GM23338 (cell line): Measurements from ENCODE around the gene PPM1J.

Source experiments
- CREB1 ChIP-seq: fragments of 250-450 bp; sonication (Bioruptor Pico); IDR thresholded peaks from 2 replicates; pipeline ENCODE4 v1.5.0; 2020; ENCODE audit warnings: low read depth, mild to moderate bottlenecking, moderate library complexity
- EZH2 ChIP-seq: fragments of 200-600 bp; sonication (generic); IDR thresholded peaks from one replicate; pipeline ENCODE4 v1.8.0; 2017; ENCODE audit warnings: antibody characterized with exemption, mild to moderate bottlenecking, low read depth; ENCODE audit not compliant: unreplicated experiment
- EZH2phosphoT487 ChIP-seq: fragments of 200-600 bp; sonication (generic); IDR thresholded peaks from one replicate; pipeline ENCODE4 v1.8.1; 2018; ENCODE audit warnings: antibody characterized with exemption; ENCODE audit not compliant: unreplicated experiment
- JUNB ChIP-seq: IDR thresholded peaks from one replicate; pipeline ENCODE4 v1.6.1; 2016; ENCODE audit warnings: antibody characterized with exemption; ENCODE audit not compliant: unreplicated experiment
- NANOG ChIP-seq: IDR thresholded peaks from 2 replicates; pipeline ENCODE4 v1.6.1; 2016; ENCODE audit warnings: antibody characterized with exemption, borderline replicate concordance
- POLR2AphosphoS5 ChIP-seq: IDR thresholded peaks from 2 replicates; pipeline ENCODE4 v1.6.1; 2016; ENCODE audit warnings: antibody characterized with exemption, low read depth
- ZNF114 ChIP-seq: fragments of 250-450 bp; sonication (Bioruptor Pico); IDR thresholded peaks from 2 replicates; pipeline ENCODE4 v1.5.0; 2020; ENCODE audit warnings: mild to moderate bottlenecking, moderate library complexity
- ZNF331 ChIP-seq: fragments of 250-450 bp; sonication (Bioruptor Pico); IDR thresholded peaks from 2 replicates; pipeline ENCODE4 v1.5.0; 2020; ENCODE audit warnings: low read depth, mild to moderate bottlenecking, moderate library complexity
- TF ChIP-seq, protein P1 (sequence below), 2 experiments: fragments of 200-600 bp in 1 of 2; sonication (generic) in 1 of 2; conservative IDR thresholded peaks; 2 replicates each; pipeline versions ENCODE4 v1.5.1 to v1.6.1; 2016 to 2017; ENCODE audit warnings: antibody characterized with exemption in 2 of 2, low read depth in 2 of 2, mild to moderate bottlenecking in 2 of 2, moderate library complexity in 1 of 2
- TF ChIP-seq, protein P2 (sequence below): IDR thresholded peaks from one replicate; pipeline ENCODE4 v1.6.1; 2018; ENCODE audit warnings: antibody characterized with exemption; ENCODE audit not compliant: unreplicated experiment
- TF ChIP-seq, protein P3 (sequence below): IDR thresholded peaks from 2 replicates; pipeline ENCODE4 v1.6.1; 2016; ENCODE audit warnings: antibody characterized with exemption
- TF ChIP-seq, protein P4 (sequence below): fragments of 250-450 bp; sonication (Bioruptor Pico); IDR thresholded peaks from 2 replicates; pipeline ENCODE4 v1.5.0; 2020; ENCODE audit warnings: mild to moderate bottlenecking, moderate library complexity

DNA sequence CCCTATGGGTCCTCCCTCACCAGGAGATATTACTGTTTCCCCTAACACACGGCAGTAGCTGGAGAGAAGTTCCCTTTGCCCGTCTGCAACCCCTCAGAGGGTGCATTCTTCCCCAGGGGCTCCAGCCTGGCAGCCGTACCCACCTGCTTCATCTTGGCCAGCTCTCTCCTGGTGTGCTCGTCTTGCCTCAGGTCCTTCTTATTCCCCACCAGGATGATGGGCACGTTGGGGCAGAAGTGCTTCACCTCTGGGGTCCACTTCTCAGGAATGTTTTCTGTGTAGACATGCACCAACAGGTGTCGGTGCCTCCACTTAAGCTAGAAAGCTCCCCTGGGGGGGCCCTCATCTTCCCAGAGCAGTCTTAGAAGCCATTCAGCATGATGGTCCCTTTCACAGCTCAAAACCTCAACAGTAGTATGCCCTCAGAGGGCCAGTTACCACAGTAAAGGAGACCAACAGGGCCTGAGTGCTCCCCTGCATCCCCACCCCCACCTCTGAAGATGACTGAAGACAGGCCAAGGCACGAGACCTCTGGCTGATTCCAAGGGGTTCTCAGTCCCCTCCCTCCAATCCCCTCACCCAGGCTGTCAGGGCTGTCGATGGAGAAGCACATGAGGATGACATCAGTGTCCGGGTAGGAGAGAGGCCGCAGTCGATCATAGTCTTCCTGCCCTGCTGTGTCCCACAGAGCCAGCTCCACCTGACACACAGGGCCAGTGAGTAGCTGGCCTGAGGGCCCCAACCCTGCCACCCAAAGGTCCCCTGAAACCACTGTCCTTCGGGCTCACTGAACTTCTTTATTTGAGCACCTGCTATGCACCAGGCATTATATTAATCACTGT, 12.5 kb downstream of the PPM1J start:
- no peak for TF ChIP-seq NANOG
- TF ChIP-seq, protein P1, sequence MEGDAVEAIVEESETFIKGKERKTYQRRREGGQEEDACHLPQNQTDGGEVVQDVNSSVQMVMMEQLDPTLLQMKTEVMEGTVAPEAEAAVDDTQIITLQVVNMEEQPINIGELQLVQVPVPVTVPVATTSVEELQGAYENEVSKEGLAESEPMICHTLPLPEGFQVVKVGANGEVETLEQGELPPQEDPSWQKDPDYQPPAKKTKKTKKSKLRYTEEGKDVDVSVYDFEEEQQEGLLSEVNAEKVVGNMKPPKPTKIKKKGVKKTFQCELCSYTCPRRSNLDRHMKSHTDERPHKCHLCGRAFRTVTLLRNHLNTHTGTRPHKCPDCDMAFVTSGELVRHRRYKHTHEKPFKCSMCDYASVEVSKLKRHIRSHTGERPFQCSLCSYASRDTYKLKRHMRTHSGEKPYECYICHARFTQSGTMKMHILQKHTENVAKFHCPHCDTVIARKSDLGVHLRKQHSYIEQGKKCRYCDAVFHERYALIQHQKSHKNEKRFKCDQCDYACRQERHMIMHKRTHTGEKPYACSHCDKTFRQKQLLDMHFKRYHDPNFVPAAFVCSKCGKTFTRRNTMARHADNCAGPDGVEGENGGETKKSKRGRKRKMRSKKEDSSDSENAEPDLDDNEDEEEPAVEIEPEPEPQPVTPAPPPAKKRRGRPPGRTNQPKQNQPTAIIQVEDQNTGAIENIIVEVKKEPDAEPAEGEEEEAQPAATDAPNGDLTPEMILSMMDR (conservative IDR thresholded peaks at IDR 0.05; ENCODE audit: low read depth in 2 of 2): no peak
- TF ChIP-seq, protein P2, sequence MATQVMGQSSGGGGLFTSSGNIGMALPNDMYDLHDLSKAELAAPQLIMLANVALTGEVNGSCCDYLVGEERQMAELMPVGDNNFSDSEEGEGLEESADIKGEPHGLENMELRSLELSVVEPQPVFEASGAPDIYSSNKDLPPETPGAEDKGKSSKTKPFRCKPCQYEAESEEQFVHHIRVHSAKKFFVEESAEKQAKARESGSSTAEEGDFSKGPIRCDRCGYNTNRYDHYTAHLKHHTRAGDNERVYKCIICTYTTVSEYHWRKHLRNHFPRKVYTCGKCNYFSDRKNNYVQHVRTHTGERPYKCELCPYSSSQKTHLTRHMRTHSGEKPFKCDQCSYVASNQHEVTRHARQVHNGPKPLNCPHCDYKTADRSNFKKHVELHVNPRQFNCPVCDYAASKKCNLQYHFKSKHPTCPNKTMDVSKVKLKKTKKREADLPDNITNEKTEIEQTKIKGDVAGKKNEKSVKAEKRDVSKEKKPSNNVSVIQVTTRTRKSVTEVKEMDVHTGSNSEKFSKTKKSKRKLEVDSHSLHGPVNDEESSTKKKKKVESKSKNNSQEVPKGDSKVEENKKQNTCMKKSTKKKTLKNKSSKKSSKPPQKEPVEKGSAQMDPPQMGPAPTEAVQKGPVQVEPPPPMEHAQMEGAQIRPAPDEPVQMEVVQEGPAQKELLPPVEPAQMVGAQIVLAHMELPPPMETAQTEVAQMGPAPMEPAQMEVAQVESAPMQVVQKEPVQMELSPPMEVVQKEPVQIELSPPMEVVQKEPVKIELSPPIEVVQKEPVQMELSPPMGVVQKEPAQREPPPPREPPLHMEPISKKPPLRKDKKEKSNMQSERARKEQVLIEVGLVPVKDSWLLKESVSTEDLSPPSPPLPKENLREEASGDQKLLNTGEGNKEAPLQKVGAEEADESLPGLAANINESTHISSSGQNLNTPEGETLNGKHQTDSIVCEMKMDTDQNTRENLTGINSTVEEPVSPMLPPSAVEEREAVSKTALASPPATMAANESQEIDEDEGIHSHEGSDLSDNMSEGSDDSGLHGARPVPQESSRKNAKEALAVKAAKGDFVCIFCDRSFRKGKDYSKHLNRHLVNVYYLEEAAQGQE: no peak
- no peak for TF ChIP-seq EZH2
- no peak; the same call in 1 of the 2 replicates for TF ChIP-seq POLR2AphosphoS5
- TF ChIP-seq EZH2phosphoT487: no peak
- no peak for TF ChIP-seq ZNF114 (CRISPR knock-in tag)
- TF ChIP-seq CREB1 (CRISPR knock-in tag): no peak
- no peak for TF ChIP-seq ZNF331 (CRISPR knock-in tag)
- TF ChIP-seq JUNB: no peak
- TF ChIP-seq, protein P3, sequence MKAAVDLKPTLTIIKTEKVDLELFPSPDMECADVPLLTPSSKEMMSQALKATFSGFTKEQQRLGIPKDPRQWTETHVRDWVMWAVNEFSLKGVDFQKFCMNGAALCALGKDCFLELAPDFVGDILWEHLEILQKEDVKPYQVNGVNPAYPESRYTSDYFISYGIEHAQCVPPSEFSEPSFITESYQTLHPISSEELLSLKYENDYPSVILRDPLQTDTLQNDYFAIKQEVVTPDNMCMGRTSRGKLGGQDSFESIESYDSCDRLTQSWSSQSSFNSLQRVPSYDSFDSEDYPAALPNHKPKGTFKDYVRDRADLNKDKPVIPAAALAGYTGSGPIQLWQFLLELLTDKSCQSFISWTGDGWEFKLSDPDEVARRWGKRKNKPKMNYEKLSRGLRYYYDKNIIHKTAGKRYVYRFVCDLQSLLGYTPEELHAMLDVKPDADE: no peak
- TF ChIP-seq, protein P4, sequence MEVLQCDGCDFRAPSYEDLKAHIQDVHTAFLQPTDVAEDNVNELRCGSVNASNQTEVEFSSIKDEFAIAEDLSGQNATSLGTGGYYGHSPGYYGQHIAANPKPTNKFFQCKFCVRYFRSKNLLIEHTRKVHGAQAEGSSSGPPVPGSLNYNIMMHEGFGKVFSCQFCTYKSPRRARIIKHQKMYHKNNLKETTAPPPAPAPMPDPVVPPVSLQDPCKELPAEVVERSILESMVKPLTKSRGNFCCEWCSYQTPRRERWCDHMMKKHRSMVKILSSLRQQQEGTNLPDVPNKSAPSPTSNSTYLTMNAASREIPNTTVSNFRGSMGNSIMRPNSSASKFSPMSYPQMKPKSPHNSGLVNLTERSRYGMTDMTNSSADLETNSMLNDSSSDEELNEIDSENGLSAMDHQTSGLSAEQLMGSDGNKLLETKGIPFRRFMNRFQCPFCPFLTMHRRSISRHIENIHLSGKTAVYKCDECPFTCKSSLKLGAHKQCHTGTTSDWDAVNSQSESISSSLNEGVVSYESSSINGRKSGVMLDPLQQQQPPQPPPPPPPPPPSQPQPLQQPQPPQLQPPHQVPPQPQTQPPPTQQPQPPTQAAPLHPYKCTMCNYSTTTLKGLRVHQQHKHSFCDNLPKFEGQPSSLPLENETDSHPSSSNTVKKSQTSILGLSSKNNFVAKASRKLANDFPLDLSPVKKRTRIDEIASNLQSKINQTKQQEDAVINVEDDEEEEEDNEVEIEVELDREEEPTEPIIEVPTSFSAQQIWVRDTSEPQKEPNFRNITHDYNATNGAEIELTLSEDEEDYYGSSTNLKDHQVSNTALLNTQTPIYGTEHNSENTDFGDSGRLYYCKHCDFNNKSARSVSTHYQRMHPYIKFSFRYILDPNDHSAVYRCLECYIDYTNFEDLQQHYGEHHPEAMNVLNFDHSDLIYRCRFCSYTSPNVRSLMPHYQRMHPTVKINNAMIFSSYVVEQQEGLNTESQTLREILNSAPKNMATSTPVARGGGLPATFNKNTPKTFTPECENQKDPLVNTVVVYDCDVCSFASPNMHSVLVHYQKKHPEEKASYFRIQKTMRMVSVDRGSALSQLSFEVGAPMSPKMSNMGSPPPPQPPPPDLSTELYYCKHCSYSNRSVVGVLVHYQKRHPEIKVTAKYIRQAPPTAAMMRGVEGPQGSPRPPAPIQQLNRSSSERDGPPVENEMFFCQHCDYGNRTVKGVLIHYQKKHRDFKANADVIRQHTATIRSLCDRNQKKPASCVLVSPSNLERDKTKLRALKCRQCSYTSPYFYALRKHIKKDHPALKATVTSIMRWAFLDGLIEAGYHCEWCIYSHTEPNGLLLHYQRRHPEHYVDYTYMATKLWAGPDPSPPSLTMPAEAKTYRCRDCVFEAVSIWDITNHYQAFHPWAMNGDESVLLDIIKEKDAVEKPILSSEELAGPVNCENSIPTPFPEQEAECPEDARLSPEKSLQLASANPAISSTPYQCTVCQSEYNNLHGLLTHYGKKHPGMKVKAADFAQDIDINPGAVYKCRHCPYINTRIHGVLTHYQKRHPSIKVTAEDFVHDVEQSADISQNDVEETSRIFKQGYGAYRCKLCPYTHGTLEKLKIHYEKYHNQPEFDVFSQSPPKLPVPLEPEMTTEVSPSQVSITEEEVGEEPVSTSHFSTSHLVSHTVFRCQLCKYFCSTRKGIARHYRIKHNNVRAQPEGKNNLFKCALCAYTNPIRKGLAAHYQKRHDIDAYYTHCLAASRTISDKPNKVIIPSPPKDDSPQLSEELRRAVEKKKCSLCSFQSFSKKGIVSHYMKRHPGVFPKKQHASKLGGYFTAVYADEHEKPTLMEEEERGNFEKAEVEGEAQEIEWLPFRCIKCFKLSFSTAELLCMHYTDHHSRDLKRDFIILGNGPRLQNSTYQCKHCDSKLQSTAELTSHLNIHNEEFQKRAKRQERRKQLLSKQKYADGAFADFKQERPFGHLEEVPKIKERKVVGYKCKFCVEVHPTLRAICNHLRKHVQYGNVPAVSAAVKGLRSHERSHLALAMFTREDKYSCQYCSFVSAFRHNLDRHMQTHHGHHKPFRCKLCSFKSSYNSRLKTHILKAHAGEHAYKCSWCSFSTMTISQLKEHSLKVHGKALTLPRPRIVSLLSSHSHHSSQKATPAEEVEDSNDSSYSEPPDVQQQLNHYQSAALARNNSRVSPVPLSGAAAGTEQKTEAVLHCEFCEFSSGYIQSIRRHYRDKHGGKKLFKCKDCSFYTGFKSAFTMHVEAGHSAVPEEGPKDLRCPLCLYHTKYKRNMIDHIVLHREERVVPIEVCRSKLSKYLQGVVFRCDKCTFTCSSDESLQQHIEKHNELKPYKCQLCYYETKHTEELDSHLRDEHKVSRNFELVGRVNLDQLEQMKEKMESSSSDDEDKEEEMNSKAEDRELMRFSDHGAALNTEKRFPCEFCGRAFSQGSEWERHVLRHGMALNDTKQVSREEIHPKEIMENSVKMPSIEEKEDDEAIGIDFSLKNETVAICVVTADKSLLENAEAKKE (CRISPR knock-in tag): no peak
